Stimulated activated naive CD4-positive, alpha-beta T cell (primary cell): ENCODE data around the gene CASZ1.

Experiments
- DNase-seq, 6 experiments: peaks; one replicate each; lab custom pipeline; 2025; lab: John Stamatoyannopoulos, UW

CASZ1 gene

DNA sequence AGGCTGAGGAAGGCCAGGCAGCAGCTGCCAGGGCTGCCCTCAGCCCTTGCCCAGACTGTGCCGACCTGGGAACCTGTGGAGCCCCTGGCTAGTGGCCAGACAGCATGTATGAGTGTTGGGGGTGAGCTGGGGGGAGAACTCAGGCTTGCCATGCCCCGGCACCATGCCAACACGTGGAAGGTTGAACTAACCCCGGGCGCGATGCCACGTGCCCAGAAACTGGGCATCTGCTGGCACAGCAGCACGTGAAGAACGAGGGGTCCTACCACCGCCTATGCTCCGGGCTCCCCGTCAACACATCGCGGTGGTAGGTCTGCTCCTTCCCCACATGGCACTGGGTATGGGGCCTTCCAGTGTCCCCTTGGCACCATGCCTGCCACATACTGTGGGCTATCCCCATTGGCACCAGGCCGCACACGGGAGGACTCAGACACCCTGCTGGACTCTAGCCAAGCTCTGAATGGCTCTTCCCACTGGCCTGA, 68.7 kb downstream of the CASZ1 start:
- DNase-seq, result no peak

GRCh38 chr1:10726355-10726754, 70.1 kb downstream of the CASZ1 start:
- DNase-seq, result no peak

DNA sequence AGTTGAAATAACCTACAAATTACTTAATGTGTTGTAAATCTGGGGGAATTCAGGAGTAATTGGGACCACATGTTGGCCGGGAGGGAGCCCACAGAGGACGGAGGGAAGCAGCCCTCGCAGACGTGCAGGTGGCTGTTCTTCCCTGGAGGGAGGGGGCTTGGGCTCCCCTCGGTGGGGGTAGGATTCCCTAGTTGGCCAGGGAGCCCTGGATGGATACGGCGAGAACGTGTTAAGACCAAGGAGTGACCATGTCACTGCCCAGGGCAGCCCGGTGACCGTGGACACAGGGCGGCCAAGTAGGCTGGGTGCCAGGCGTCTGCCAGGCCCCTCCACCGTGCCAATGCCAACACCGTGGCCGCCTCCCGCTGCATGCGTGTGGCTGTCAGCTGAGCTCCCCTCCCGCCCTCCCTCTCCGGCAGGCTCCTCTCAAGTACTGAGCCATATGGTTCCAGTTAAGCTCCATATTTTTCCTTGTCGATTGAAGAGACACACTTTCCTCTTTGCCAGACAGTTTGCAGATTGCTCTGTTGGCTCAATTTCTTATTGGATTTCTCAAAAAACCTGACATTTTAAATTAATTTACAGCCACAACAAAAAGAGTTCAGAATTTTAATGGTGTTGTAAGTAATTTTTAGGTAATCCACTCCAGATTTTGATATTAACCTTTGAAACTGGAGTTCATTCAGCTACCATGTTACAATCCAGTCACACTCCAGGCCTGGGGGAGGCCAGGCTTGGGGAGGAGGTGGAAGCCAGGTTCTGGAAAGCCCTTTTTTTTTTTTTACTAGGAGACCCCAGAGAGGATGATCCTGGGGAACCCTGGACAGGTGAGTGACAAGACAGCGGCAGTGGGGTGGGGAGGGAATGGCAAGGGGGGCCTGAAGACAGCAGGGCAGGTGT, 71.2 kb downstream of the CASZ1 start:
- no peak for DNase-seq

GRCh38 chr1:10724511-10724910, 71.9 kb downstream of the CASZ1 start:
- no peak for DNase-seq

DNA sequence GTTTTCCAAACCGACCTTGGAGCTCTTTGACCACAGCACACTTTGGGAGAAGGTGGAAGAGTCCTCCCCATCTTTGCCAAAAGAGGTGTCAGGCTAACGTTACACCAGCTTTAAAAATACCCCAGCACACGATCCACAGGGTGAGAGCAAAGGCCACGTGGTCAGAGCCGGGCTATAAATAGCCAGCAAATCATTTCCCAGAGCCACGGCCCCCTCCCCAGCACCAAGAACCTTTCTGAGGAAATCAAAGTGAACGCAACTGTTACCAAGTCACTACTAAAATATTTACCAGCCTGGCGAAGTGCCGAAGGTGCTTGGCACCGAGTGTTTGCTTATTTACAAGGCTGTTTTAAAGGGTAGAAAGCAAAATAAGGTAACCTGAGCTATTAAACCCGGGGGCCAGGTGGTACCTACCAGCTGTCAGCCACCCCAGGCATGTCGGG, 72.4 kb downstream of the CASZ1 start:
- DNase-seq, result no peak

GRCh38 chr1:10723317-10723716, 73.1 kb downstream of the CASZ1 start:
- DNase-seq, result no peak

GRCh38 chr1:10722803-10723202, 73.6 kb downstream of the CASZ1 start:
- no peak for DNase-seq

DNA sequence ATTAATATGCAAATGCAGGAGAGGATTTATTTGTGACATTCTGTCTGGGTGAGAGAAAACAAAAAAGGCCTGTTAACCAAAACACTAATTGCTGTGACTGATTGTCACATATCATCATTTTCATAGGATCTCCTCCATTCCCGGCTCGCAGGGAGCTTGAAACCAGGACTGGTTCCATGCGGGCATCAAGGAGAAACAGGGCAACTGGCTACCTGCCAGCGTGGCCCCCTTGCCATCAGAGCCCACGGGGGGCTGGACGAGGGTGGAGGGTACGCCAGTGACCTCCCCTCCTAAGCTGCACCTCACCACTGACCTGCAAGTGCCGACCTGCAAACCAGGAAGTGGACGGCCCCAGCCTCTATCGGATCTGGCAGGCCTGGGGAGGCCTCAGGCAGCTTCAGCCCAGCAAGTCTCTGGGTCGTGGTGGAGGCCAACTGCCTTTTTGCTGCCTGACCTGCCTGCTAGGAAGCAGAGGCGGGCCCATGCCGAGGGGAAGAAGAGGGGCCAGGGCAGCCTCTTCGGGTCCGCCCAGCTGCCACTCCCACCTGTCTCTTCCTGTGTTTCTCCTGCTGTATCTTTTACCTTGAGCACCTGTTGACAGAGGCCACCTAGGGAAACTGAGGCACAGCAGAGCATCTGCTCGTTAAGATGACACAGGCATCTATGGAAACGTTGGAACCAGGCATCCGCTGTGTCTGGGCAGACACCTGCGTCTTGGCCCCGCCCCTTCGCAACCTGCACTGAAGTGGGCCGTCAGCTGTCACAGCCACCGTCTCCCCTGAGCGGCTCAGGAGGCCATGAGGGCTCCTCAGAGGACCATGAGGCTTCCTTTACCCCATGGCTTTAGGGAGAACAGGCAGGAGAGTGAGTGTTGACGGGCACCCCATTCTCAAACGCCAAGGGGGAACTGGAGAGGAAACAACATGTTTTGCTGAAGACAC, 74.8 kb downstream of the CASZ1 start:
- no peak for DNase-seq

GRCh38 chr1:10720635-10721034, 75.8 kb downstream of the CASZ1 start:
- DNase-seq, result no peak

- DNase-seq, result no peak
These were observed 78.4 kb downstream of the CASZ1 start for GRCh38 chr1:10718083-10718415.

DNA sequence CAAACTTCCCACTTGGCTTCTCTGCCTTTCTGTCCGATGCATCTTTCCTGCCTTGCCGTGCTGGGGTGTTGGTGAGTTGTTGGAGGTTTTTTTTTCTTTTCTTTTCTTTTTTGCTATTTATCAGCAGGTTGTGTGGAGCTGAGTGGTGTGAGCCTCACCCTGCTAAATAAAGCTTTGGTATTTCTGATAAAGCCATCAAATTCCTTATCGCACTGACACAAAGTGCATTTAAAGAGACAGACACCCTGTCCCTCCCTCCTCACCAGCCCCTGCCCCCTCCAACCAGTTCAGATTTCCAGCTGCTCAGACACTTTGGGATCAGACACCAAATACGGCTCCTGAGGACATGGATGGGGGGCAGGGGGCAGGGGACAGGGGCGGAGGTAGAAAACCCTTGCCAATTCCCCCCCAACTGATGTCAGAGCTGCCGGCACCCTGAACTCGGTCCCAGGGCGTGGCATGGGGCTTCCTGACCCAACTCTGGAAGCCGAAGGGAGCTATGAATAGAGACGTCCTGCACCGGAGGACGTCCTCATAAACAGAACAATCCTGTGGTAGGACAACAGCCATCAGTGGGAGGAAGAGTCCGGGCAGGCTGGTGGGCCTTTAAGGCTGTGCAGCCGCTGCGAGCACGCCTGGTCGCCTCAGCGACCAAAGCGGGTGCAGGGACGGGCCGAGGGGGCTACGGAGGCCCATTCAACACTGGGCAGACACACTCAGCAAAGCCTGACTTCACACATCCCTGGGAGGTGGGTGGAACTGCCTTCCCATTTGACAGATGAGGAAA, 79.0 kb downstream of the CASZ1 start:
- DNase-seq, result no peak

- no peak for DNase-seq
These were observed 79.6 kb downstream of the CASZ1 start for GRCh38 chr1:10716840-10717239.

DNA sequence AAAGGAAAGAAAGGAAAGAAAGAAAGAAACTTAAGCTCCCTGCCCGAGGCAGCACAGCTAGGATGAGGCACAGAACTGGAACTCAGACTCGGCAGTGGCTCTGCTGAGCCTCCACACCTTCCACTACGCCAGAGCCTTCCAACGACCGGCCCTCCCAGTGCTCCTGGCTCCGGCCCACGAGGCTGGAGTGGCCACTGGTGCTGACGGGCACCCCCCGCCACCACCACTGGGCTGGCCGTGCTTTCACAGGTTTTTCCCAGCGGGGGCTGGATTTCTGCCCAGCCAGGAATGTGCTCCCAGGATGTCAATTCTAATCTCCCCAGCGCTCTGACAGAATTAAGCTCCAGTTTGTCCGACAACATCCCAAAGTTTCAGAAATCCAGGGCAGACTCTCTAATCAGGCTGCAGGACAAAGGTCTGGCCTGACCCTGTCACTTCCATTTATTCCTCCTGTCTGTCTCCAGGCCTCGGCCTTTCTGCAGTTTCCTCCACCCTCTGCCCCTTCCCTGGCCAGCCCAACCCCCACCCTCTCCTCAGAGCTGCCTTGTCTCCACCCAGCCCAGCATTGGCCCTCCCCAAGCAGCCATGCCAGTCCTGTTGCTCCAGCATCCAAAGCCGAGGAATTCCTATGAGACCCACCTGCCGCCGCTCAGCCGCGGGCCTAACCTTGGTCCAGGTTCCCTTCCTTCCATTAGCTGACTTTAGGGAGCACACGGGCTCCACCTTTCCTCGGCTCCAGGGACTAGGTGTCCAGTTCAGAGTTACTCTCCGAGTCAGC, 81.9 kb downstream of the CASZ1 start:
- DNase-seq, result no peak

DNA sequence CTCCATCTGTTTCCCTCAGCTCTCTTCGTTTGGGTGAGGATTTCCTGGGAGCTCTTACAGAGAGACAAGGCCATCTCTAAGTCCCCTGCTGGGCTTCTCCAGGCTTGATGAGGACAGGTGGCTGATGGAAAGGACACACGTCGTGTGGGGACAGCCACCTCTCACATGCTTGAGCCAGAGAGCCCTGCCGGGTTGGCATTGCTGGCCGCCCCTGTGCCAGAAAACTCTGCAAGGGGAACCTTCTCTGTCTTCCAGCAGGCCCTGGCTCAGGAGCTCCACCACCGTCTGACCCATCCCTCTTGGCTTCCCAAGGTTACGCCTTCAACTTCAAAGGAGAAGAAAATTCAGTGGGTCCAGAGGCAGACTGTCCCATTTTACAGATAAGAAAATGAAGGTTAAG, 82.8 kb downstream of the CASZ1 start:
- DNase-seq, result no peak

GRCh38 chr1:10712568-10713362, 83.7 kb downstream of the CASZ1 start:
- DNase-seq, result no peak

DNA sequence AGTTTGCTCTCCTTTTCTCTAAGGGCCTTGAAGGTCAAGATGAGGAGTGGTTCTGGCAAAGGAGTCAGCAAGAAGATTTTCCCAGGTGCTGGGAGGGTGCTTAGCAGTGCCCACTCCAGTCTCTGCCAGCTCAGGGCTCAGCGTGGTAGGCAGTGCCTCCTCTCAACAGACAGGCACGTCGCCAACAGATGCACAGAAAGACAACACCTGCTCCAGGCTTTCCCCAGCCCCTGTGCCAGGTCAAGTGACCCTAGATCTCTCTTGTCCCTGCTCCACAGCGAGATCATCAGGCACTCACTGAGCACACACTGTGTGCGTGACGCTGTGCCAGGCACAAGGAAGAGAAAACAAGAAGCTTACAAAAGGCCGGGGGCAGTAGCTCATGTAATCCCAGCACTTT, 86.0 kb downstream of the CASZ1 start:
- DNase-seq, result no peak

- DNase-seq, result no peak
These were observed 86.8 kb downstream of the CASZ1 start for GRCh38 chr1:10709646-10710045.

DNA sequence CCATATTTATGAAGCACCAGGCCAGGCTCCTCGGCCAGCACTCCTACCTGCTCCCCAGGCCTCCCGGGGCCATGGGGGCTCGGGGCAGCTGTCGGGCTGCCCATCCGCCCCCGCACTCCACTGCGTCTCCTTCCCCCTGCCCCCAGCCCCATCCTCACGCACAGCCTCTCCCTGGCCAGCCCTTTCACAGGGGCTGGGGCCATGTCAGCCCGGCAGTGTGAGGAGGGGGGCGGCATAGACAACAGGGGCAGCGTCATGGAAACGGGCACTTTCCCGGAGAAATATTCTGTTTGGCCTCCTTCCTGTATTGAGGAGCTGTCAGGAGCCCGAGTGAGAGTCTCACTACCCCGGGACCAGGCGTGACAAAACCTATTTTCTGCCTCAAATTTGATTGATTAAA, 87.3 kb downstream of the CASZ1 start:
- DNase-seq, result no peak

GRCh38 chr1:10708757-10709156, 87.7 kb downstream of the CASZ1 start:
- no peak for DNase-seq

DNA sequence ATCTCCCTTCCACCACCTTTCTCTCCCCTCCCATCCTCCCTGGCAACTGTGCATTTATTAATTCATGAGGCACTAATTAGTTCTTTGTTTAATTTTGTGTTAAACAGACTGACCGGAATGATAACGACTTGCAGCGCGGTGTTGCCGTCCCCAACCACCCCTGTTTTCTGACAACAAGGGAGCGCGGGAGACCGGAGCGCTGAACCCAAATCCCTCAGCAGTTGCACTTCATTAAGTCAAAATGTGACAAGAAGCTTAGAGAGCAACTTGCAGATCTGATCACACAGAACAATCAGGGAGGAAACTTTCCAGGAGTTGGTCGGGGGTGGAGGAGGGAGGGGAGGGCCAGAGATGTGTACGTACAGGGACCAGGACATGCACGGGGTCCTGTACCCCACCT, 89.2 kb downstream of the CASZ1 start:
- DNase-seq, result no peak
